Camera-type eye (tissue), 1 donor: ENCODE measurements around the gene ZFYVE16. TPM values are rescaled to one million over a fixed set of nuclear protein-coding genes. Genes with fewer than 3 reads are reported as not detected.

Source experiments
- total RNA-seq: library from RNA; depleted of rRNA; stranded (reverse); fragments of >200 nt; gene quantifications from one replicate; pipeline ENCODE4 v1.2.3, GENCODE V29; 2014

ZFYVE16 gene
- 103 TPM for total RNA-seq

GRCh38 chr5:80407735-80408483, at the start of gene ZFYVE16:
Gene ZFYVE16 (plus strand): TSS chr5:80408064. CDS start chr5:80434148, 26,084 bp downstream.

GRCh38 chr5:80487829-80488721, 80.2 kb downstream of the ZFYVE16 start, which contains the start of gene FAM151B:
Gene FAM151B (plus strand): TSS chr5:80488100. CDS start chr5:80488124, 24 bp downstream.

Other genes starting within 250 kb of the ZFYVE16 start
- gene SERINC5, start 152.0 kb upstream of the ZFYVE16 start, total RNA-seq: 42.6 TPM
- not detected for gene SPZ1, start 88.1 kb upstream of the ZFYVE16 start, total RNA-seq
- gene FAM151B, start 80.0 kb downstream of the ZFYVE16 start, total RNA-seq: 12.6 TPM
- gene ANKRD34B, start 162.2 kb downstream of the ZFYVE16 start, total RNA-seq: not detected
- gene MSH3, start 246.6 kb downstream of the ZFYVE16 start, total RNA-seq: 37.8 TPM
- gene DHFR, start 246.9 kb downstream of the ZFYVE16 start, total RNA-seq: 30.5 TPM